GM12878 (cell line): ENCODE results near the gene DAAM2. TPM values are rescaled to one million over a fixed set of nuclear protein-coding genes. Genes with fewer than 3 reads are reported as not detected.

Experiments
- ATAC-seq: fragments of 200-7000 bp; cut with Tn5 transposase; 3 replicates; pipeline ENCODE4 v1.9.1; 2020; ENCODE audit warnings: mild to moderate bottlenecking, moderate library complexity
- BruUV-seq: library from RNA; stranded (reverse); fragments of 400-500 nt; replicated peaks from 2 replicates; lab custom pipeline; 2021; lab: Mats Ljungman, UMichigan
- CTCF ChIA-PET: fragments of 300-600 bp; sonication (Branson Sonifier 250); formaldehyde crosslinking; extraction: SDS; loops from one replicate; lab custom pipeline; 2021; ENCODE audit warnings: inconsistent platforms; lab: Yijun Ruan, JAX
- POLR2A ChIA-PET: fragments of 350-600 bp; formaldehyde crosslinking; extraction: SDS; loops from one replicate; lab custom pipeline; 2021; ENCODE audit warnings: inconsistent platforms; lab: Charles Lee
- RAD21 ChIA-PET: fragments of 300-600 bp; sonication (Branson Sonifier 250); formaldehyde crosslinking; loops from one replicate; lab custom pipeline; 2023; ENCODE audit warnings: antibody characterized with exemption; ENCODE audit not compliant: unreplicated experiment; lab: Charles Lee
- SMC1A ChIA-PET: fragments of 300-600 bp; sonication (Branson Sonifier 250); formaldehyde crosslinking; loops from one replicate; lab custom pipeline; 2023; ENCODE audit not compliant: unreplicated experiment, uncharacterized antibody; lab: Charles Lee
- DNase-seq: peaks from one replicate; pipeline ENCODE4 v3.0.0-alpha.2; 2011; ENCODE audit warnings: low read depth, low spot score
- FAIRE-seq: peaks from 3 replicates; lab custom pipeline; 2011; peaks lifted over from hg19 to GRCh38; lab: Jason Lieb, UNC
- H2AFZ ChIP-seq: 2 replicates; pipeline ENCODE4 v1.6.0; 2011; ENCODE audit warnings: low read depth, low read length, control low read depth; ENCODE audit not compliant: control insufficient read depth
- H3K27ac ChIP-seq: 2 replicates; pipeline ENCODE4 v1.5.1; 2011; ENCODE audit warnings: control low read depth; ENCODE audit not compliant: control insufficient read depth, insufficient read depth
- H3K27me3 ChIP-seq, 2 experiments: replicated peaks in 1 of 2; 2 replicates each; pipeline versions ENCODE4 v1.6.0 to v1.6.1; 2011; ENCODE audit warnings: low read length in 1 of 2; ENCODE audit not compliant: control insufficient read depth in 2 of 2, insufficient read depth in 2 of 2
- H3K36me3 ChIP-seq, 2 experiments: 2 replicates each; pipeline ENCODE4 v1.5.1; 2011; ENCODE audit warnings: low read length in 1 of 2; ENCODE audit not compliant: control insufficient read depth in 2 of 2, insufficient read depth in 2 of 2
- H3K4me1 ChIP-seq: 2 replicates; pipeline ENCODE4 v1.6.1; 2011; ENCODE audit warnings: mild to moderate bottlenecking, low read length, moderate library complexity, mixed read lengths; ENCODE audit not compliant: control insufficient read depth, insufficient read depth
- H3K4me2 ChIP-seq: 2 replicates; pipeline ENCODE4 v1.6.0; 2011; ENCODE audit warnings: control low read depth; ENCODE audit not compliant: control insufficient read depth, insufficient read depth
- H3K4me3 ChIP-seq: fragments of 200-600 bp; sonication (generic); 2 replicates; pipeline ENCODE4 v1.5.1; 2016
- H3K79me2 ChIP-seq: 2 replicates; pipeline ENCODE4 v1.6.0; 2011; ENCODE audit warnings: low read length; ENCODE audit not compliant: control insufficient read depth, insufficient read depth
- H3K9ac ChIP-seq: 2 replicates; pipeline ENCODE4 v1.8.0; 2011; ENCODE audit warnings: low read length, control low read depth, mixed read lengths; ENCODE audit not compliant: control insufficient read depth, insufficient read depth
- H3K9me3 ChIP-seq: replicated peaks from 3 replicates; pipeline ENCODE4 v1.5.1; 2011; ENCODE audit warnings: mild to moderate bottlenecking, low read length; ENCODE audit not compliant: control insufficient read depth, insufficient read depth
- H4K20me1 ChIP-seq: 2 replicates; pipeline ENCODE4 v1.6.0; 2011; ENCODE audit not compliant: control insufficient read depth, insufficient read depth
- ATF7 ChIP-seq: fragments of 450-650 bp; IDR thresholded peaks from 2 replicates; pipeline ENCODE4 v1.6.1; 2016; ENCODE audit warnings: low read depth, mild to moderate bottlenecking
- CREB1 ChIP-seq: IDR thresholded peaks from 2 replicates; pipeline ENCODE4 v1.6.1; 2012; ENCODE audit warnings: low read depth, mild to moderate bottlenecking, inconsistent platforms
- EP300 ChIP-seq, 2 experiments: fragments of 150-350 bp in 1 of 2; IDR thresholded peaks; 2 replicates each; pipeline ENCODE4 v1.6.1; 2011 to 2012; ENCODE audit warnings: low read depth in 2 of 2, low read length in 2 of 2, borderline replicate concordance in 1 of 2, improper control_type of control experiment in 1 of 2, inconsistent platforms in 1 of 2; ENCODE audit not compliant: control insufficient read depth in 1 of 2
- EZH2 ChIP-seq: IDR thresholded peaks from 2 replicates; pipeline ENCODE4 v1.6.1; 2012; ENCODE audit warnings: low read depth, mild to moderate bottlenecking, control low read depth, inconsistent platforms, low read length, borderline replicate concordance; ENCODE audit not compliant: control insufficient read depth
- GABPA ChIP-seq: IDR thresholded peaks from 2 replicates; pipeline ENCODE4 v1.6.1; 2014; ENCODE audit warnings: antibody characterized with exemption, low read depth, mild to moderate bottlenecking, inconsistent platforms
- IKZF1 ChIP-seq: fragments of 450-650 bp; conservative IDR thresholded peaks from 2 replicates; pipeline ENCODE4 v1.6.1; 2017; ENCODE audit warnings: antibody characterized with exemption, mild to moderate bottlenecking
- KLF5 ChIP-seq: fragments of 450-650 bp; IDR thresholded peaks from 2 replicates; pipeline ENCODE4 v1.6.1; 2014; ENCODE audit warnings: mild to moderate bottlenecking; ENCODE audit not compliant: partially characterized antibody
- MTA2 ChIP-seq: fragments of 450-650 bp; IDR thresholded peaks from 2 replicates; pipeline ENCODE4 v1.6.1; 2016; ENCODE audit warnings: low read depth, mild to moderate bottlenecking, moderate library complexity
- NBN ChIP-seq: fragments of 450-650 bp; IDR thresholded peaks from 2 replicates; pipeline ENCODE4 v1.6.1; 2016
- NFIC ChIP-seq: IDR thresholded peaks from 2 replicates; pipeline ENCODE4 v1.6.1; 2012; ENCODE audit warnings: low read depth, mild to moderate bottlenecking, inconsistent platforms, low read length, moderate library complexity
- NR2F1 ChIP-seq: fragments of 450-650 bp; conservative IDR thresholded peaks from 2 replicates; pipeline ENCODE4 v1.6.1; 2017; ENCODE audit warnings: mild to moderate bottlenecking
- RBBP5 ChIP-seq: fragments of 200-600 bp; sonication (generic); conservative IDR thresholded peaks from 2 replicates; pipeline ENCODE4 v1.6.1; 2016
- TCF3 ChIP-seq: IDR thresholded peaks from 2 replicates; pipeline ENCODE4 v1.6.1; 2012; ENCODE audit warnings: low read depth, mild to moderate bottlenecking, low read length, borderline replicate concordance; ENCODE audit not compliant: insufficient read depth
- TCF7 ChIP-seq: IDR thresholded peaks from 2 replicates; pipeline ENCODE4 v1.6.1; 2014; ENCODE audit warnings: antibody characterized with exemption, borderline replicate concordance
- WGBS: methylation state at CpG from one replicate; pipeline ENCODE4 v1.1.6; 2016; ENCODE audit warnings: low lambda C conversion rate; ENCODE audit not compliant: insufficient replicate concordance, insufficient coverage; ENCODE audit errors: missing lambda C conversion rate; 5-methylcytosine and 5-hydroxymethylcytosine counted together
- in situ Hi-C: fragments of 300-500 bp; cut with MboI; formaldehyde crosslinking; loops from 9 replicates; pipeline ENCODE4 v1.14.3; 2018; ENCODE audit warnings: mixed read lengths
- intact Hi-C: fragments of 100-400 bp; cut with micrococcal nuclease; formaldehyde crosslinking; loops from one replicate; pipeline ENCODE4 v1.14.2; 2022; ENCODE audit not compliant: unreplicated experiment
- polyA plus RNA-seq, 11 experiments: library from polyadenylated mRNA; depleted of rRNA in 4 of 11; unstranded in 6 of 11; stranded (reverse) in 5 of 11; fragments of >200 nt; fragmentation: Nextera tagmentation in 4 of 11; fragmentation: Illumina TruSeq in 1 of 11; extraction: Ambion mirVana in 4 of 11; extraction: Trizol in 1 of 11; gene quantifications; 1 replicate in 1 of 11; 2 replicates in 10 of 11; pipeline versions ENCODE4 v1.2.1 to v1.2.3, GENCODE V29; 2011 to 2016; ENCODE audit warnings: inconsistent platforms in 2 of 11, missing spikeins in 2 of 11, low read depth in 1 of 11
- total RNA-seq, 4 experiments: library from RNA; depleted of rRNA in 3 of 4; stranded (reverse); fragments of >200 nt in 3 of 4; fragmentation: Illumina TruSeq in 1 of 4; extraction: Trizol in 1 of 4; gene quantifications; 2 replicates each; pipeline versions ENCODE4 v1.2.1 to v1.2.3, GENCODE V29; 2013 to 2021
- TF ChIP-seq, protein P1 (sequence below): IDR thresholded peaks from 2 replicates; pipeline ENCODE4 v1.6.1; 2011; ENCODE audit warnings: low read depth, mild to moderate bottlenecking, low read length, moderate library complexity, borderline replicate concordance; ENCODE audit errors: extremely low read depth
- TF ChIP-seq, protein P2 (sequence below): IDR thresholded peaks from 2 replicates; pipeline ENCODE4 v1.6.1; 2011; ENCODE audit warnings: mild to moderate bottlenecking, low read depth, low read length, moderate library complexity; ENCODE audit not compliant: insufficient replicate concordance

DAAM2 gene
- total and polyA plus RNA-seq, 10 of the 15 experiments (the other 5 are each of a cell fraction or from before 2014, with no cell fraction given), result 0.05 to 0.22 TPM; not detected in 8

DNA sequence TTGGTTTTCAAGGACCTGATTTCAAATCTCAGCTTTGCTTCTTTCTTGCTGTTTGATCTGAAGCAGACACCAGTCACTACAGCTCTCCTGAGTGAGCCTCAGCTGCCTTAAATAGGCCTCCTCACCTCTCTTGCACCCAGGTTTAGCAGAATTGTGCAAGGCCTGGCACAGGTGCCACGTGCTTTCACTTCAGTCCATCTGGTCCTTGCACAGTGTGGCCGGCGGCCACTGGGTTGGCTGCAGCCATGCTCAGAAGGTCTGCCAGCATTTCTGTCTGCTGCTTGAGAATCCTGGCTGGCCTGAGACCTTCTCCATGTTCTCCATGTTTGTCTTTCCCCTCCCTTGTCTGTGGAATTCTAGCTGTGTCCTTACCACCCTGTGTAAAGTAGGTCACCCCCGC is 14.5 kb upstream of the DAAM2 start:
- ATAC-seq, result no peak
- no TSS peak for BruUV-seq
- no peak for FAIRE-seq

More for the DNA sequence above, 14.5 kb upstream of the DAAM2 start:
- H3K4me3 ChIP-seq, result no peak overlapping the region
- 62% methylated on average over 4 of the region's 4 CpGs for WGBS
- H2AFZ ChIP-seq, result no peak overlapping the region
- intact Hi-C loops (no loop called here), in situ Hi-C loops (no loop called here)
- no peaks in the 10 kb centered on the region for H3K4me1 ChIP-seq
- SMC1A ChIA-PET, result interaction anchor here (1.3 to 1.5 kb wide), 2 partner anchors 24 to 25 kb away, joined by 4 to 7 read pairs; no protein-coding TSS in a partner anchor
- H3K4me2 ChIP-seq, result no peak overlapping the region
- no peaks in the 10 kb centered on the region for H3K27me3 ChIP-seq
- no peak overlapping the region for H3K27ac ChIP-seq
- RAD21 ChIA-PET, result no interaction called here
- no peak for TF ChIP-seq CREB1
- no peak for TF ChIP-seq NBN
- TF ChIP-seq GABPA, result no peak
- TF ChIP-seq KLF5, result no peak
- no peak for TF ChIP-seq IKZF1
- TF ChIP-seq NFIC, result no peak
- TF ChIP-seq, protein P1, sequence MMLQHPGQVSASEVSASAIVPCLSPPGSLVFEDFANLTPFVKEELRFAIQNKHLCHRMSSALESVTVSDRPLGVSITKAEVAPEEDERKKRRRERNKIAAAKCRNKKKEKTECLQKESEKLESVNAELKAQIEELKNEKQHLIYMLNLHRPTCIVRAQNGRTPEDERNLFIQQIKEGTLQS, result no peak
- TF ChIP-seq RBBP5, result no peak
- no peak for TF ChIP-seq EZH2
- no peak for TF ChIP-seq TCF7
- no peak for TF ChIP-seq TCF3
- TF ChIP-seq, protein P2, sequence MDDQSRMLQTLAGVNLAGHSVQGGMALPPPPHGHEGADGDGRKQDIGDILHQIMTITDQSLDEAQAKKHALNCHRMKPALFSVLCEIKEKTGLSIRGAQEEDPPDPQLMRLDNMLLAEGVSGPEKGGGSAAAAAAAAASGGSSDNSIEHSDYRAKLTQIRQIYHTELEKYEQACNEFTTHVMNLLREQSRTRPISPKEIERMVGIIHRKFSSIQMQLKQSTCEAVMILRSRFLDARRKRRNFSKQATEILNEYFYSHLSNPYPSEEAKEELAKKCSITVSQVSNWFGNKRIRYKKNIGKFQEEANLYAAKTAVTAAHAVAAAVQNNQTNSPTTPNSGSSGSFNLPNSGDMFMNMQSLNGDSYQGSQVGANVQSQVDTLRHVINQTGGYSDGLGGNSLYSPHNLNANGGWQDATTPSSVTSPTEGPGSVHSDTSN, result no peak
- no peak for TF ChIP-seq ATF7
- no peak for TF ChIP-seq EP300 (IDR thresholded peaks at IDR 0.05; ENCODE audit: borderline replicate concordance in 1 of 2, control insufficient read depth in 1 of 2, low read depth in 2 of 2, low read length in 2 of 2)
- no peak for TF ChIP-seq NR2F1
- TF ChIP-seq MTA2, result no peak
- TF ChIP-seq, all 136 proteins: peak for 0
- H3K9ac ChIP-seq, result no peak overlapping the region
- no peaks in the 10 kb centered on the region for H3K79me2 ChIP-seq
- ChIA-PET CTCF (interaction anchor here (0.5 to 1.2 kb wide), 2 partner anchors 19 to 83 kb away, joined by 3 to 4 read pairs; no protein-coding TSS in a partner anchor), POLR2A (no interaction called here)
- H4K20me1 ChIP-seq, result no peaks in the 10 kb centered on the region
- H3K9me3 ChIP-seq, result no peaks in the 10 kb centered on the region
- no peak for DNase-seq
- no peaks in the 10 kb centered on the region for H3K36me3 ChIP-seq
